H1 (cell line): ENCODE data around the gene HADHA. TPM values are rescaled to one million over a fixed set of nuclear protein-coding genes. Genes with fewer than 3 reads are reported as not detected.

ENCODE experiments used
- CTCF ChIA-PET: fragments of 300-600 bp; sonication (Branson Sonifier 250); formaldehyde crosslinking; loops from one replicate; lab custom pipeline; 2021; ENCODE audit not compliant: partially characterized antibody; lab: Charles Lee
- POLR2A ChIA-PET: fragments of 300-600 bp; sonication (Branson Sonifier 250); formaldehyde crosslinking; loops from one replicate; lab custom pipeline; 2021; ENCODE audit warnings: inconsistent platforms; ENCODE audit not compliant: partially characterized antibody; lab: Charles Lee
- DNase-seq, 2 experiments: peaks; one replicate each; pipeline versions ENCODE4 v3.0.0 to v3.0.0-alpha.2; 2010 to 2022; ENCODE audit warnings: low spot score in 2 of 2, low read depth in 1 of 2, mixed read lengths in 1 of 2
- FAIRE-seq: peaks from 2 replicates; lab custom pipeline; 2011; peaks lifted over from hg19 to GRCh38; lab: Jason Lieb, UNC
- H2AFZ ChIP-seq: 2 replicates; pipeline ENCODE4 v1.8.1; 2012; ENCODE audit warnings: low read length, inconsistent platforms
- H2AK5ac ChIP-seq: 2 replicates; pipeline ENCODE4 v1.6.1; 2013; ENCODE audit warnings: low read depth, low read length
- H2BK120ac ChIP-seq: replicated peaks from 2 replicates; pipeline ENCODE3; 2013; ENCODE audit warnings: low read depth, low read length, inconsistent platforms
- H2BK12ac ChIP-seq: 2 replicates; pipeline ENCODE4 v1.6.1; 2013; ENCODE audit warnings: low read depth, low read length
- H2BK15ac ChIP-seq: 2 replicates; pipeline ENCODE4 v1.6.1; 2013; ENCODE audit warnings: low read length
- H2BK20ac ChIP-seq: 2 replicates; pipeline ENCODE4 v1.6.1; 2013; ENCODE audit warnings: low read length
- H2BK5ac ChIP-seq: 2 replicates; pipeline ENCODE4 v1.6.1; 2013; ENCODE audit warnings: low read depth, low read length
- H3K14ac ChIP-seq: 2 replicates; pipeline ENCODE4 v1.6.1; 2013; ENCODE audit warnings: inconsistent platforms; ENCODE audit not compliant: insufficient read length
- H3K18ac ChIP-seq: 2 replicates; pipeline ENCODE4 v1.6.1; 2013; ENCODE audit warnings: low read length; ENCODE audit errors: extremely low read depth
- H3K23ac ChIP-seq: 2 replicates; pipeline ENCODE4 v1.6.1; 2013; ENCODE audit warnings: inconsistent platforms; ENCODE audit not compliant: insufficient read length
- H3K23me2 ChIP-seq: 2 replicates; pipeline ENCODE4 v1.6.1; 2013; ENCODE audit warnings: low read depth, low read length
- H3K27ac ChIP-seq: 2 replicates; pipeline ENCODE4 v1.6.1; 2011; ENCODE audit warnings: low read depth, low read length, inconsistent platforms
- H3K27me3 ChIP-seq, 4 experiments: replicated peaks in 1 of 4; 1 replicate in 1 of 4; 2 replicates in 3 of 4; pipeline versions ENCODE4 v1.6.1 to v1.8.1; 2011 to 2013; ENCODE audit warnings: low read length in 3 of 4, mild to moderate bottlenecking in 3 of 4, inconsistent platforms in 2 of 4, mixed read lengths in 2 of 4, moderate library complexity in 1 of 4; ENCODE audit not compliant: control insufficient read depth in 3 of 4, insufficient read depth in 3 of 4; ENCODE audit errors: extremely low read depth in 1 of 4
- H3K36me3 ChIP-seq, 4 experiments: 2 replicates each; pipeline versions ENCODE4 v1.6.1 to v1.8.1; 2011 to 2013; ENCODE audit warnings: mild to moderate bottlenecking in 4 of 4, low read length in 3 of 4, moderate library complexity in 2 of 4, control low read depth in 1 of 4, inconsistent platforms in 1 of 4; ENCODE audit not compliant: insufficient read depth in 4 of 4, control insufficient read depth in 2 of 4
- H3K4ac ChIP-seq: replicated peaks from 2 replicates; pipeline ENCODE3; 2013; ENCODE audit warnings: low read length, low read depth, mixed read lengths, inconsistent platforms; ENCODE audit not compliant: insufficient read length
- H3K4me1 ChIP-seq, 4 experiments: replicated peaks in 1 of 4; 1 replicate in 1 of 4; 2 replicates in 3 of 4; pipeline versions ENCODE4 v1.6.1 to v1.8.1; 2011 to 2013; ENCODE audit warnings: low read length in 3 of 4, inconsistent platforms in 2 of 4, mixed read lengths in 1 of 4; ENCODE audit not compliant: insufficient read depth in 4 of 4, control insufficient read depth in 3 of 4
- H3K4me2 ChIP-seq, 2 experiments: 2 replicates each; pipeline versions ENCODE4 v1.6.1 to v1.8.1; 2011 to 2013; ENCODE audit warnings: low read depth in 2 of 2, low read length in 2 of 2, control low read depth in 1 of 2, inconsistent platforms in 1 of 2, mild to moderate bottlenecking in 1 of 2; ENCODE audit not compliant: insufficient read depth in 1 of 2
- H3K4me3 ChIP-seq, 4 experiments: fragments of 200-600, 300-600 bp in 1 of 4; sonication (generic), shearing (Covaris generic), sonication (Bioruptor Twin) in 1 of 4; 2 replicates each; pipeline versions ENCODE4 v1.5.1 to v1.8.1; 2011 to 2016; ENCODE audit warnings: low read length in 4 of 4, low read depth in 3 of 4, control low read depth in 2 of 4, inconsistent platforms in 2 of 4, mild to moderate bottlenecking in 2 of 4, mixed read lengths in 1 of 4, moderate library complexity in 1 of 4; ENCODE audit not compliant: insufficient read depth in 2 of 4; ENCODE audit errors: extremely low read depth in 1 of 4
- H3K56ac ChIP-seq: replicated peaks from 2 replicates; pipeline ENCODE3; 2013; ENCODE audit warnings: low read depth, mild to moderate bottlenecking, mixed read lengths, low read length, inconsistent platforms; ENCODE audit not compliant: insufficient read length
- H3K79me1 ChIP-seq: 2 replicates; pipeline ENCODE4 v1.6.1; 2013; ENCODE audit warnings: low read depth, low read length, control low read depth
- H3K79me2 ChIP-seq, 2 experiments: 2 replicates each; pipeline versions ENCODE4 v1.6.1 to v1.8.1; 2012 to 2013; ENCODE audit warnings: low read length in 2 of 2, mild to moderate bottlenecking in 2 of 2, inconsistent platforms in 1 of 2; ENCODE audit not compliant: insufficient read depth in 2 of 2, control insufficient read depth in 1 of 2
- H3K9ac ChIP-seq, 4 experiments: replicated peaks in 1 of 4; 1 replicate in 1 of 4; 2 replicates in 3 of 4; pipeline versions ENCODE4 v1.6.1 to v1.8.1; 2011 to 2013; ENCODE audit warnings: low read depth in 3 of 4, low read length in 3 of 4, control low read depth in 2 of 4, mild to moderate bottlenecking in 2 of 4, moderate library complexity in 2 of 4, inconsistent platforms in 1 of 4; ENCODE audit errors: extremely low read depth in 1 of 4
- H3K9me3 ChIP-seq, 2 experiments: 2 replicates each; pipeline versions ENCODE4 v1.6.1 to v1.8.1; 2012 to 2013; ENCODE audit warnings: mild to moderate bottlenecking in 2 of 2, moderate library complexity in 2 of 2, control low read depth in 1 of 2, inconsistent platforms in 1 of 2, low read depth in 1 of 2, low read length in 1 of 2, mixed read lengths in 1 of 2; ENCODE audit not compliant: insufficient read depth in 2 of 2
- H4K20me1 ChIP-seq, 2 experiments: replicated peaks in 1 of 2; 2 replicates each; pipeline versions ENCODE3 to v1.8.1; 2011 to 2013; ENCODE audit warnings: inconsistent platforms in 2 of 2, low read length in 2 of 2, mild to moderate bottlenecking in 1 of 2; ENCODE audit not compliant: insufficient read depth in 2 of 2, control insufficient read depth in 1 of 2
- H4K5ac ChIP-seq: 2 replicates; pipeline ENCODE4 v1.6.1; 2013; ENCODE audit warnings: low read length, low read depth, mixed read lengths, inconsistent platforms; ENCODE audit not compliant: insufficient read length
- H4K8ac ChIP-seq: 2 replicates; pipeline ENCODE4 v1.8.0; 2013; ENCODE audit warnings: mild to moderate bottlenecking, moderate library complexity, low read length, inconsistent platforms; ENCODE audit not compliant: insufficient read depth; ENCODE audit errors: extremely low read depth
- H4K91ac ChIP-seq: replicated peaks from 2 replicates; pipeline ENCODE3; 2013; ENCODE audit warnings: low read length, mixed read lengths, inconsistent platforms; ENCODE audit not compliant: insufficient read length
- BRCA1 ChIP-seq: IDR thresholded peaks from 2 replicates; pipeline ENCODE4 v1.6.1; 2012; ENCODE audit warnings: low read depth, low read length, improper control_type of control experiment
- CBX8 ChIP-seq: fragments of 300-800, 300-1000 bp; sonication (generic); IDR thresholded peaks from 2 replicates; pipeline ENCODE4 v1.7.1; 2016; ENCODE audit warnings: low read depth, low read length, borderline replicate concordance
- CHD1 ChIP-seq: IDR thresholded peaks from 2 replicates; pipeline ENCODE4 v1.6.1; 2012; ENCODE audit warnings: low read depth, low read length, improper control_type of control experiment
- CHD2 ChIP-seq: IDR thresholded peaks from 2 replicates; pipeline ENCODE4 v1.6.1; 2012; ENCODE audit warnings: low read length, improper control_type of control experiment
- GABPA ChIP-seq: IDR thresholded peaks from 2 replicates; pipeline ENCODE4 v1.6.1; 2011; ENCODE audit warnings: mild to moderate bottlenecking, low read length, moderate library complexity, borderline replicate concordance; ENCODE audit not compliant: insufficient read depth
- JUND ChIP-seq: IDR thresholded peaks from 2 replicates; pipeline ENCODE4 v1.6.1; 2011; ENCODE audit warnings: mild to moderate bottlenecking, improper control_type of control experiment, low read length
- KDM1A ChIP-seq: fragments of 200-600, 300-600 bp; sonication (generic); IDR thresholded peaks from 2 replicates; pipeline ENCODE4 v1.7.1; 2016; ENCODE audit warnings: mild to moderate bottlenecking, low read length, borderline replicate concordance
- NRF1 ChIP-seq: IDR thresholded peaks from 2 replicates; pipeline ENCODE4 v1.6.1; 2011; ENCODE audit warnings: mild to moderate bottlenecking, low read depth, low read length, improper control_type of control experiment
- POLR2AphosphoS5 ChIP-seq: IDR thresholded peaks from 2 replicates; pipeline ENCODE4 v1.6.1; 2011; ENCODE audit warnings: low read depth, low read length
- SIX5 ChIP-seq: IDR thresholded peaks from 2 replicates; pipeline ENCODE4 v1.6.1; 2011; ENCODE audit warnings: mild to moderate bottlenecking, low read depth, low read length
- TAF7 ChIP-seq: optimal IDR thresholded peaks from 2 replicates; pipeline ENCODE3; 2011; ENCODE audit warnings: low read depth, mild to moderate bottlenecking, inconsistent platforms, low read length, moderate library complexity, borderline replicate concordance
- TEAD4 ChIP-seq: IDR thresholded peaks from 2 replicates; pipeline ENCODE4 v1.6.1; 2012; ENCODE audit warnings: low read depth, low read length, inconsistent platforms, mixed read lengths
- WGBS, 2 experiments: shearing (Covaris generic) in 1 of 2; methylation state at CpG; one replicate each; pipeline versions ENCODE4 v1.1.6 to v1.1.7; 2013 to 2015; ENCODE audit warnings: low lambda C conversion rate in 2 of 2, mixed read lengths in 2 of 2, inconsistent platforms in 1 of 2, low coverage in 1 of 2, missing lambda C conversion rate in 1 of 2; ENCODE audit not compliant: insufficient replicate concordance in 2 of 2, insufficient coverage in 1 of 2, insufficient read length in 1 of 2; ENCODE audit errors: extremely low coverage in 1 of 2, missing lambda C conversion rate in 1 of 2; 5-methylcytosine and 5-hydroxymethylcytosine counted together
- polyA plus RNA-seq, 7 experiments: library from polyadenylated mRNA; depleted of rRNA in 3 of 7; stranded (reverse) in 5 of 7; unstranded in 2 of 7; fragments of >200 nt in 5 of 7; fragments of 200-250 nt in 2 of 7; gene quantifications; 1 replicate in 5 of 7; 2 replicates in 1 of 7; 4 replicates in 1 of 7; pipeline versions ENCODE4 v1.2.1 to v1.2.3, GENCODE V29; 2011 to 2013; ENCODE audit warnings: missing spikeins in 2 of 7, mixed read lengths in 2 of 7
- total RNA-seq: library from RNA; stranded (reverse); fragmentation: NEBNext Ultra II Directional; extraction: Animal tissue kit (Norgen Biotek cat#: 25700); gene quantifications from 2 replicates; pipeline ENCODE4 v1.2.1, GENCODE V29; 2021
- TF ChIP-seq, protein P1 (sequence below): IDR thresholded peaks from 2 replicates; pipeline ENCODE4 v1.6.1; 2012; ENCODE audit warnings: inconsistent platforms
- TF ChIP-seq, protein P2 (sequence below): IDR thresholded peaks from 2 replicates; pipeline ENCODE4 v1.6.1; 2012; ENCODE audit warnings: inconsistent platforms

The HADHA gene
- total and polyA plus RNA-seq, 2 of the 8 experiments (the other 6 are each of a cell fraction or from before 2014, with no cell fraction given), result 64.6 to 131 TPM

DNA sequence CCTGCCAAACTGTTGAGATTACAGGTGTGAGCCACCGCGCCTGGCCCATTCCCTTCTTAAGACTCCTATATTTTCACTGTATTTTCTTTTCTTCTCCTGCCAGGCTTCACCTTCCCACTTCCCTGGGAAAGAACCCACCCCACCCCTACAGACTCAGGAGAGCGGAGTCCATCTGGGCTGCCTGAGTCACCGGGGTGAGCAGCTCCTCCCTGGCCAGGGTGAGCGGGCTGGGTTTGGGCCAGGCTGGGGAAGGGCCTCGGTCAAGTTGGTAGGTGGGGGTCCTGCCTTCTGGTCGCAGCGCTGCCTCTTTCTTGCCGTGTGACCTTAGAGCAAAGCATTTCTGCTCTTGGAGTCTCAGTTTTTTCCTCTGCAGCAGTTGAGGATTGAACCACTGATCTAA lies 73.6 kb downstream of the HADHA start:
- Histone ChIP-seq H3K27me3 (peaks cover 0 to 2% (median 0%) of the 10 kb centered on the region in 4 experiments; a peak in 3 of 7 replicates), H2AFZ (no peak overlapping the region), H2BK5ac (no peak overlapping the region), H3K4me2 (no peak overlapping the region), H3K36me3 (no peaks in the 10 kb centered on the region), H2BK15ac (no peak overlapping the region), H2BK12ac (no peak overlapping the region), H3K23me2 (peaks cover 9% of the 10 kb centered on the region), H3K14ac (no peak overlapping the region), H3K23ac (no peak overlapping the region), H2AK5ac (no peak overlapping the region), H4K91ac (no peak overlapping the region), H3K9me3 (no peaks in the 10 kb centered on the region), H3K27ac (no peak overlapping the region), H3K56ac (no peak overlapping the region), H4K5ac (no peak overlapping the region), H3K4ac (no peak overlapping the region), H4K20me1 (peaks cover 2 to 17% of the 10 kb centered on the region in 2 experiments), H3K79me1 (peaks cover 8% of the 10 kb centered on the region), H3K9ac (no peak overlapping the region), H4K8ac (no peak overlapping the region), H3K4me1 (peaks cover 4 to 11% (median 6%) of the 10 kb centered on the region in 4 experiments; a peak in 5 of 7 replicates), H2BK120ac (no peak overlapping the region), H3K4me3 (no peak overlapping the region), H2BK20ac (no peak overlapping the region), H3K79me2 (peaks cover 0 to 11% of the 10 kb centered on the region in 2 experiments; a peak in 1 of 4 replicates), H3K18ac (no peak overlapping the region)
- 82% methylated on average over 9 of the region's 9 CpGs; no CpG with 5 or more reads in 1 of the 2 experiments for WGBS, 2 experiments
- DNase-seq (no peak), FAIRE-seq (no peak)
- ChIA-PET CTCF (interaction anchor here (1.1 to 4.2 kb wide), 13 partner anchors 11 to 220 kb away, joined by 3 to 16 read pairs (median 4); partner anchors contain the start of gene ADGRF3), POLR2A (interaction anchor here (2.2 to 7.3 kb wide), 2 partner anchors 16 to 137 kb away, joined by 6 to 65 read pairs; partner anchors contain the start of gene RAB10)
- TF ChIP-seq TEAD4 (no peak), KDM1A (no peak), TAF7 (no peak), GABPA (no peak), CHD1 (no peak), CHD2 (no peak), POLR2AphosphoS5 (no peak), JUND (no peak), BRCA1 (no peak), NRF1 (no peak), SIX5 (no peak), CBX8 (no peak)
- TF ChIP-seq, protein P1, sequence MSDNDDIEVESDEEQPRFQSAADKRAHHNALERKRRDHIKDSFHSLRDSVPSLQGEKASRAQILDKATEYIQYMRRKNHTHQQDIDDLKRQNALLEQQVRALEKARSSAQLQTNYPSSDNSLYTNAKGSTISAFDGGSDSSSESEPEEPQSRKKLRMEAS, result no peak
- TF ChIP-seq, protein P2, sequence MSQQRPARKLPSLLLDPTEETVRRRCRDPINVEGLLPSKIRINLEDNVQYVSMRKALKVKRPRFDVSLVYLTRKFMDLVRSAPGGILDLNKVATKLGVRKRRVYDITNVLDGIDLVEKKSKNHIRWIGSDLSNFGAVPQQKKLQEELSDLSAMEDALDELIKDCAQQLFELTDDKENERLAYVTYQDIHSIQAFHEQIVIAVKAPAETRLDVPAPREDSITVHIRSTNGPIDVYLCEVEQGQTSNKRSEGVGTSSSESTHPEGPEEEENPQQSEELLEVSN, result no peak
